ENCODE results near the gene TBXAS1.

TBXAS1 gene

DNA sequence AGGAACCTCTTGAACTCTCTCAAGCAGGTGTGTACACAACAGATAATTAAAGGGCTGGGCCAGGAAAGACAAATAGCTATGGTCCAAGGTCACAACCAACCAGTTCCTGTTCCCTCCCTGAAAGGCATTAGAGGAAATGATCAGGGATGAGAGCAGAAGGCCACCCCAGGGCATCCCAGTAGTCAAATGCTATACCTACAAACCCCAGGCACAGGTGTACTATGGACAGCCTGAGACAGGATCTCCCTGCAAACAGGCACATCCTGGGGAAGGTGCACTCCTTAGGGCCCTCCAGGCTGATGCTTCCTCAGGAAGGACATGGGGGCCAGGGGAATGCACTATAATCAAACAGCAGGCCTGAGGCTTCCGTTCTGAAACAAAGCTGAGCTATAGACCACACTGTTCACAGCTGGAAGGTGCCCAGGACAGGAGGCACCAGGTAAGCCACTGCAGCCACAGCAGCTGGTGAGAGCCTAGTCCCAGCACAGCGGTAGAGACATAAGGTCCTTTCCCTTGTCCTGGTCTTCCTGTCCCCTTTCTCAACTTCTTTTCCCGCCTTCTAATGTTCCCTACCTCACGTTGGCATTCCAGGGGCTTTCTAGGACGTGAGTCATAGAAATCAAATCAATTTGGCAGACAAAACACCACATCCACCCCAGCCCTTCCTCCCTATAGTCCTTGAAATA is 220.4 kb downstream of the TBXAS1 start:
- H3K36me3 Mint-ChIP-seq (ENCODE audit: low read depth) = peaks cover 83% of the 10 kb centered on the region
- DNase-seq = no peak
- H3K27me3 Mint-ChIP-seq = no peaks in the 10 kb centered on the region
- no peaks in the 10 kb centered on the region for H3K9me3 Mint-ChIP-seq
- peaks cover 18% of the 10 kb centered on the region for H3K4me1 Mint-ChIP-seq (ENCODE audit: low read depth)
- no peak overlapping the region for H3K4me3 Mint-ChIP-seq
- no peak overlapping the region for H3K27ac Mint-ChIP-seq

- H3K9me3 Mint-ChIP-seq = no peaks in the 10 kb centered on the region
- H3K27ac Mint-ChIP-seq = no peak overlapping the region
- no peak for DNase-seq
- no peaks in the 10 kb centered on the region for H3K27me3 Mint-ChIP-seq
- peaks cover 83% of the 10 kb centered on the region for H3K36me3 Mint-ChIP-seq (ENCODE audit: low read depth)
- H3K4me3 Mint-ChIP-seq = no peak overlapping the region
- H3K4me1 Mint-ChIP-seq (ENCODE audit: low read depth) = peaks cover 24% of the 10 kb centered on the region
Observed at GRCh38 chr7:140050100-140050499, 221.0 kb downstream of the TBXAS1 start.

GRCh38 chr7:140051820-140052219 is 222.8 kb downstream of the TBXAS1 start:
- DNase-seq = no peak
- no peak overlapping the region for H3K4me3 Mint-ChIP-seq
- peaks cover 32% of the 10 kb centered on the region for H3K4me1 Mint-ChIP-seq (ENCODE audit: low read depth)
- H3K36me3 Mint-ChIP-seq (ENCODE audit: low read depth) = peaks cover 81% of the 10 kb centered on the region
- H3K27ac Mint-ChIP-seq = no peak overlapping the region
- no peaks in the 10 kb centered on the region for H3K27me3 Mint-ChIP-seq
- no peaks in the 10 kb centered on the region for H3K9me3 Mint-ChIP-seq

GRCh38 chr7:140053812-140054539 is 224.9 kb downstream of the TBXAS1 start:
- Mint-ChIP-seq H3K27me3 (no peaks in the 10 kb centered on the region), H3K4me1 (ENCODE audit: low read depth) (peaks cover 49% of the 10 kb centered on the region), H3K36me3 (ENCODE audit: low read depth) (peaks cover 80% of the 10 kb centered on the region), H3K9me3 (no peaks in the 10 kb centered on the region), H3K4me3 (no peak overlapping the region), H3K27ac (peak overlapping the region; percentile 60)
- no peak for DNase-seq

DNA sequence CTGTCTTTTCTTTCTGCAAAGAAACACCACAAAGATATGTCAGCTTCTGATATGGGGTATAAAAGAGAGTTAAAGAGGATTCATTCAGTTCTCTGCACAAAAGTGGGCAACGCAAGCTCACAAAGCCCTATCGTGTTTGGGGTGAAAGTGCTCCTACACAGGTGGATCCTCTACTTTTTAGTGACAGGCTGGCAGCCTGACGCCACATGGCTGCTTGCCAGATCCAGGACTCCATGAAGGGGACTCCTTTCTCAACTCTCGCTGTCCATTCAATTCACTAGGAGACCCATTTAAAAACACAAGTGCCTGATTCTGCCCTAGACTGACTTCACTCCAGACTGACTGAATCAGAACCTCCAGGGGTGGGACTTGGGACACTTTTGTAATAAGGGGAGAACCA is 225.7 kb downstream of the TBXAS1 start:
- no peak overlapping the region for H3K27ac Mint-ChIP-seq
- H3K36me3 Mint-ChIP-seq (ENCODE audit: low read depth) = peaks cover 76% of the 10 kb centered on the region
- H3K4me3 Mint-ChIP-seq = no peak overlapping the region
- no peak for DNase-seq
- H3K9me3 Mint-ChIP-seq = no peaks in the 10 kb centered on the region
- peaks cover 57% of the 10 kb centered on the region for H3K4me1 Mint-ChIP-seq (ENCODE audit: low read depth)
- no peaks in the 10 kb centered on the region for H3K27me3 Mint-ChIP-seq

- H3K27ac Mint-ChIP-seq = no peak overlapping the region
- H3K9me3 Mint-ChIP-seq = no peaks in the 10 kb centered on the region
- H3K4me3 Mint-ChIP-seq = no peak overlapping the region
- peaks cover 66% of the 10 kb centered on the region for H3K4me1 Mint-ChIP-seq (ENCODE audit: low read depth)
- H3K27me3 Mint-ChIP-seq = no peaks in the 10 kb centered on the region
- DNase-seq = no peak
- peaks cover 67% of the 10 kb centered on the region for H3K36me3 Mint-ChIP-seq (ENCODE audit: low read depth)
Observed at GRCh38 chr7:140055833-140056232, 226.8 kb downstream of the TBXAS1 start.

DNA sequence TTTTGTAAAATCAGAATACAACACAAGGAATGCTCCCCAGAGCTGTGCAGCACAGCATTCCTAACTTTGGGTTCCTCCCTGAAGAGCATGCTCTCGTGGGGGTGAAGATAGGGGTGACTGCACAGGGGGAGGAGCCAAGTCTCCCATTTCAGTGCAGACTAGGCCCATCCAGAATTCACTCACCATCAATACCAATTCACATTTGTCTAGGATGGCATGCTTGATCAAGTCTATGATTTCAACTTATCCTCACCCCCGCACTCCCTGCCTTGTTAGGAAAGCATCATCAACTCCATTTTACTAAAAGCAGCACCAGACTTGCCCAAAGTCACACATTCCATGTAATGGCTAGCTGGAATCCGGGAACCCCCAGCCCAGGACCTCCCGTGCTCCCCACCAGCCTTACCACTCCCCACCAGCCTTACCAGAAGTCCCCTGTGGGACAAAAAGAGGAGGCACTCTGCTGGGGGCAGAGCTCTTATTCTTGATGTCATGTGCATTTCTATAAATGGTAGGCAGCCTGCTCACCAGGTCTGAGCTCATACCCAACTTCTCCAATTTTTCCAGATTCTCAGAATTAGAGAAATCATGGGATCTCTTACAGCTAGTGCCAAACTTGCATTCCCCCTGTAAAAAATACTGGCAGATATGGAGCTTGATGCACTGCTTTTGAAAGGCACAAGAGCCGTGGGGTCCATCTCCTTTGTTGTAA is 227.5 kb downstream of the TBXAS1 start:
- Mint-ChIP-seq H3K27ac (peak overlapping the region; percentile 41), H3K27me3 (no peaks in the 10 kb centered on the region), H3K4me3 (no peak overlapping the region), H3K9me3 (no peaks in the 10 kb centered on the region), H3K36me3 (ENCODE audit: low read depth) (peaks cover 64% of the 10 kb centered on the region), H3K4me1 (ENCODE audit: low read depth) (peaks cover 73% of the 10 kb centered on the region)
- no peak for DNase-seq

- H3K36me3 Mint-ChIP-seq (ENCODE audit: low read depth) = peaks cover 59% of the 10 kb centered on the region
- no peaks in the 10 kb centered on the region for H3K27me3 Mint-ChIP-seq
- H3K9me3 Mint-ChIP-seq = no peaks in the 10 kb centered on the region
- peaks cover 77% of the 10 kb centered on the region for H3K4me1 Mint-ChIP-seq (ENCODE audit: low read depth)
- H3K27ac Mint-ChIP-seq = no peak overlapping the region
- no peak for DNase-seq
- no peak overlapping the region for H3K4me3 Mint-ChIP-seq
Observed at GRCh38 chr7:140057143-140057535, 228.1 kb downstream of the TBXAS1 start.

GRCh38 chr7:140058517-140058916 is 229.5 kb downstream of the TBXAS1 start:
- Mint-ChIP-seq H3K4me1 (ENCODE audit: low read depth) (peaks cover 75% of the 10 kb centered on the region), H3K36me3 (ENCODE audit: low read depth) (peaks cover 47% of the 10 kb centered on the region), H3K4me3 (no peak overlapping the region), H3K27me3 (no peaks in the 10 kb centered on the region), H3K9me3 (no peaks in the 10 kb centered on the region), H3K27ac (no peak overlapping the region)
- DNase-seq = no peak

GRCh38 chr7:140059273-140060242 is 230.5 kb downstream of the TBXAS1 start:
- peak; percentile 53 for DNase-seq
- Mint-ChIP-seq H3K27me3 (no peaks in the 10 kb centered on the region), H3K9me3 (no peaks in the 10 kb centered on the region), H3K4me1 (ENCODE audit: low read depth) (peaks cover 69% of the 10 kb centered on the region), H3K4me3 (peak overlapping the region; percentile 83), H3K36me3 (ENCODE audit: low read depth) (peaks cover 37% of the 10 kb centered on the region), H3K27ac (peak overlapping the region; percentile 83)

- DNase-seq = no peak
- Mint-ChIP-seq H3K9me3 (no peaks in the 10 kb centered on the region), H3K36me3 (ENCODE audit: low read depth) (peaks cover 31% of the 10 kb centered on the region), H3K4me3 (peak overlapping the region; percentile 83), H3K27ac (peak overlapping the region; percentile 18), H3K4me1 (ENCODE audit: low read depth) (peaks cover 64% of the 10 kb centered on the region), H3K27me3 (no peaks in the 10 kb centered on the region)
Observed at GRCh38 chr7:140060243-140060630, 231.2 kb downstream of the TBXAS1 start.

- H3K36me3 Mint-ChIP-seq (ENCODE audit: low read depth) = peaks cover 24% of the 10 kb centered on the region
- peak overlapping the region; percentile 46 for H3K27ac Mint-ChIP-seq
- peak overlapping the region; percentile 83 for H3K4me3 Mint-ChIP-seq
- H3K27me3 Mint-ChIP-seq = no peaks in the 10 kb centered on the region
- no peak for DNase-seq
- peaks cover 61% of the 10 kb centered on the region for H3K4me1 Mint-ChIP-seq (ENCODE audit: low read depth)
- H3K9me3 Mint-ChIP-seq = peaks cover 5% of the 10 kb centered on the region
Observed at GRCh38 chr7:140060788-140061606, 231.9 kb downstream of the TBXAS1 start.

- Mint-ChIP-seq H3K9me3 (peaks cover 10% of the 10 kb centered on the region), H3K27ac (peak overlapping the region; percentile 89), H3K4me1 (ENCODE audit: low read depth) (peaks cover 59% of the 10 kb centered on the region), H3K27me3 (no peaks in the 10 kb centered on the region), H3K36me3 (ENCODE audit: low read depth) (peaks cover 24% of the 10 kb centered on the region), H3K4me3 (peak overlapping the region; percentile 83)
- no peak for DNase-seq
Observed at GRCh38 chr7:140061607-140061930, 232.5 kb downstream of the TBXAS1 start.
